Heart right ventricle (tissue), 16 donors: ENCODE measurements around the gene PSMG3. TPM values are rescaled to one million over a fixed set of nuclear protein-coding genes. Genes with fewer than 3 reads are reported as not detected.

Experiments
- ATAC-seq, 8 donors: fragments of 200-7000 bp; cut with Tn5 transposase; one replicate each; pipeline ENCODE4 v1.9.1; 2020; ENCODE audit warnings: mild to moderate bottlenecking in 8 of 8, moderate library complexity in 8 of 8, moderate number of reproducible peaks in 1 of 8
- DNase-seq, 2 donors: peaks; one replicate each; pipeline ENCODE4 v3.0.0-alpha.2; 2020
- H3K27ac ChIP-seq, 10 donors: fragments of 200-600 bp; sonication (generic) in 2 of 10; one replicate each; pipeline versions ENCODE4 v1.5.0 to v1.8.0; 2020 to 2022; ENCODE audit warnings: mild to moderate bottlenecking in 3 of 10
- H3K27me3 ChIP-seq, 7 donors: fragments of 200-600 bp; one replicate each; pipeline ENCODE4 v1.8.0; 2021 to 2022; ENCODE audit warnings: mild to moderate bottlenecking in 2 of 7
- H3K36me3 ChIP-seq, 9 donors: fragments of 200-600 bp; sonication (generic) in 1 of 9; one replicate each; pipeline versions ENCODE4 v1.5.0 to v1.8.0; 2020 to 2022; ENCODE audit warnings: mild to moderate bottlenecking in 2 of 9
- H3K4me1 ChIP-seq, 9 donors: fragments of 200-600 bp; sonication (generic) in 1 of 9; one replicate each; pipeline versions ENCODE4 v1.5.0 to v1.8.0; 2020 to 2022; ENCODE audit warnings: mild to moderate bottlenecking in 4 of 9
- H3K4me3 ChIP-seq, 10 donors: fragments of 200-600 bp; sonication (generic) in 2 of 10; one replicate each; pipeline versions ENCODE4 v1.5.0 to v1.8.0; 2020 to 2022; ENCODE audit warnings: mild to moderate bottlenecking in 7 of 10, moderate library complexity in 2 of 10
- H3K9me3 ChIP-seq, 11 donors: fragments of 200-600 bp in 10 of 11; sonication (generic) in 2 of 11; one replicate each; pipeline versions ENCODE4 v1.5.0 to v1.8.0; 2013 to 2022; ENCODE audit warnings: mild to moderate bottlenecking in 2 of 11, control low read depth in 1 of 11, moderate library complexity in 1 of 11
- CTCF ChIP-seq, 9 donors: fragments of 200-600 bp; sonication (generic) in 2 of 9; IDR thresholded peaks; one replicate each; pipeline versions ENCODE4 v1.5.0 to v1.8.0; 2021 to 2022; ENCODE audit warnings: antibody characterized with exemption in 9 of 9, mild to moderate bottlenecking in 5 of 9, moderate library complexity in 1 of 9
- WGBS, 2 donors: extraction: QIAGEN DNeasy Blood & Tissue Kit; methylation state at CpG; one replicate each; pipeline ENCODE4 v1.1.7; 2013; ENCODE audit warnings: inconsistent platforms in 1 of 2; 5-methylcytosine and 5-hydroxymethylcytosine counted together
- intact Hi-C, 10 donors: fragments of 100-400 bp; cut with DNase I; formaldehyde crosslinking; loops; one replicate each; pipeline versions ENCODE4 v1.11.1 to v1.14.2; 2022
- polyA plus RNA-seq, 2 donors: library from polyadenylated mRNA; stranded (reverse); fragments of 200-250 nt; gene quantifications; one replicate each; pipeline ENCODE4 v1.2.3, GENCODE V29; 2013
- total RNA-seq, 10 donors: library from RNA; stranded (reverse); fragmentation: NEBNext Ultra II Directional in 3 of 10; extraction: Animal tissue kit (Norgen Biotek cat#: 25700) in 3 of 10; gene quantifications; one replicate each; pipeline versions ENCODE4 v1.2.1 to v1.2.4, GENCODE V29; 2021 to 2023
- donor health status: Arrhythmogenic right ventricular cardiomyopathy.
- donor health status: ischemic (EF 13 %, LVEDD 7.1; RV severe dilation, severe dysfunction).
- donor health status: healthy with polysubstance abuse.
- donor health status: DM: no; HTN: yes; CAD: no.
- donor health status: DM: no; HTN: no; CAD: no.
- donor health status: ischemic (EF 25% LVEDD 6.9; RV normal size, moderate dysfunction).
- donor health status: ischemic (EF 25% LVEDD 5.7; RV mildly dilated, moderate dysfunction).
- donor health status: healthy.
- donor health status: DM: yes; HTN: yes; CAD: no.
- donor health status: Ischemic cardiomyopathy.
- donor health status: ischemic (EF 35%, LVEDD 5.7; RV mildly dilated, moderate dysfunction).
- donor health status: nonischemic (EF 11% LVEDD 7.7; RV severe dilation, severe dysfunction).
- donor health status: DM: yes; HTN: yes; CAD: no.
- donor health status: PGD.
- donor health status: ischemic (EF 29% LVEDD 5.4; RV normal size, mild dysfunction).
- donor health status: nonischemic (EF 23%, LVEDD 6.1; RV moderate dilation, normal function).

PSMG3 gene
- total and polyA plus RNA-seq, 12 donors = 7.3 to 45.7 (median 12.0) TPM

- Histone ChIP-seq H3K9me3 (no peaks in the 10 kb centered on the region), H3K4me1 (no peaks in the 10 kb centered on the region), H3K27ac (no peak overlapping the region), H3K4me3 (no peak overlapping the region), H3K27me3 (peaks cover 0 to 24% (median 4%) of the 10 kb centered on the region in 7 donors), H3K36me3 (no peaks in the 10 kb centered on the region)
- peak in 4 of 8 donors; percentile 30 to 66 (median 42) for ATAC-seq
- TF ChIP-seq CTCF (IDR thresholded peaks at IDR 0.05) = no peak
- 47 to 48% methylated on average over 10 of the region's 10 CpGs for WGBS, 2 donors
- no peak for DNase-seq
- intact Hi-C loops = no loop called here
Observed at GRCh38 chr7:1611708-1612241, 41.9 kb upstream of the PSMG3 start.

GRCh38 chr7:1610678-1611302, 41.0 kb upstream of the PSMG3 start:
- peaks cover 0 to 28% (median 9%) of the 10 kb centered on the region in 7 donors for H3K27me3 ChIP-seq
- no peaks in the 10 kb centered on the region for H3K4me1 ChIP-seq
- H3K36me3 ChIP-seq = no peaks in the 10 kb centered on the region
- WGBS, 2 donors = 92 to 93% methylated on average over 24 to 26 of the region's 26 CpGs
- H3K4me3 ChIP-seq = no peak overlapping the region
- no peak overlapping the region for H3K27ac ChIP-seq
- intact Hi-C loops = no loop called here
- H3K9me3 ChIP-seq = no peaks in the 10 kb centered on the region
- no peak for ATAC-seq
- DNase-seq = no peak
- TF ChIP-seq CTCF (IDR thresholded peaks at IDR 0.05) = no peak

GRCh38 chr7:1610013-1610677, 40.3 kb upstream of the PSMG3 start:
- H3K27me3 ChIP-seq = peaks cover 0 to 33% (median 12%) of the 10 kb centered on the region in 7 donors
- no peaks in the 10 kb centered on the region for H3K4me1 ChIP-seq
- H3K27ac ChIP-seq = no peak overlapping the region
- no peak overlapping the region for H3K4me3 ChIP-seq
- peak in 1 of 8 donors; percentile 41 for ATAC-seq
- intact Hi-C loops = no loop called here
- TF ChIP-seq CTCF (IDR thresholded peaks at IDR 0.05) = no peak
- no peaks in the 10 kb centered on the region for H3K36me3 ChIP-seq
- H3K9me3 ChIP-seq = no peaks in the 10 kb centered on the region
- no peak for DNase-seq
- WGBS, 2 donors = 78 to 79% methylated on average over 24 of the region's 24 CpGs

- H3K27ac ChIP-seq = no peak overlapping the region
- DNase-seq (no peak), ATAC-seq (no peak)
- H3K4me1 ChIP-seq = no peaks in the 10 kb centered on the region
- WGBS, 2 donors = 71 to 73% methylated on average over 10 of the region's 10 CpGs
- H3K9me3 ChIP-seq = no peaks in the 10 kb centered on the region
- TF ChIP-seq CTCF (IDR thresholded peaks at IDR 0.05) = no peak
- H3K36me3 ChIP-seq = no peaks in the 10 kb centered on the region
- intact Hi-C loops = no loop called here
- H3K27me3 ChIP-seq = peaks cover 0 to 39% (median 17%) of the 10 kb centered on the region in 7 donors
- H3K4me3 ChIP-seq = no peak overlapping the region
Observed at GRCh38 chr7:1609023-1609422, 39.2 kb upstream of the PSMG3 start.
